Measurements from ENCODE around the gene CSTA. TPM values are rescaled to one million over a fixed set of nuclear protein-coding genes. Genes with fewer than 3 reads are reported as not detected.

CSTA gene
- total and polyA plus RNA-seq, 2 of the 13 experiments (the other 11 are each of a cell fraction or from before 2014, with no cell fraction given): 3.9 to 11.0 TPM

DNA sequence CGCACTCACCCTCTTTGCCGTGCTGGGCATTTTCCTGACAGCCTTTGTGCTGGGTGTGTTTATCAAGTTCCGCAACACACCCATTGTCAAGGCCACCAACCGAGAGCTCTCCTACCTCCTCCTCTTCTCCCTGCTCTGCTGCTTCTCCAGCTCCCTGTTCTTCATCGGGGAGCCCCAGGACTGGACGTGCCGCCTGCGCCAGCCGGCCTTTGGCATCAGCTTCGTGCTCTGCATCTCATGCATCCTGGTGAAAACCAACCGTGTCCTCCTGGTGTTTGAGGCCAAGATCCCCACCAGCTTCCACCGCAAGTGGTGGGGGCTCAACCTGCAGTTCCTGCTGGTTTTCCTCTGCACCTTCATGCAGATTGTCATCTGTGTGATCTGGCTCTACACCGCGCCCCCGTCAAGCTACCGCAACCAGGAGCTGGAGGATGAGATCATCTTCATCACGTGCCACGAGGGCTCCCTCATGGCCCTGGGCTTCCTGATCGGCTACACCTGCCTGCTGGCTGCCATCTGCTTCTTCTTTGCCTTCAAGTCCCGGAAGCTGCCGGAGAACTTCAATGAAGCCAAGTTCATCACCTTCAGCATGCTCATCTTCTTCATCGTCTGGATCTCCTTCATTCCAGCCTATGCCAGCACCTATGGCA is 41.1 kb upstream of the CSTA start:
- Histone ChIP-seq H4K20me1 (ENCODE audit: insufficient read depth, low read length) (no peaks in the 10 kb centered on the region), H3K4me2 (ENCODE audit: low read depth, low read length) (no peak overlapping the region), H3K36me3 (replicated peaks in 1 of 2; ENCODE audit: control insufficient read depth in 1 of 2, insufficient read depth in 2 of 2, low read length in 2 of 2) (no peaks in the 10 kb centered on the region), H3K27me3 (ENCODE audit: control insufficient read depth in 1 of 2, insufficient read depth in 2 of 2, low read length in 2 of 2) (peaks cover 2 to 20% of the 10 kb centered on the region in 2 experiments; a peak in 2 of 5 replicates), H2AFZ (ENCODE audit: low read length) (no peak overlapping the region), H3K4me3 (replicated peaks in 1 of 3; ENCODE audit: insufficient read depth in 1 of 3, low read depth in 2 of 3, low read length in 3 of 3) (no peak overlapping the region), H3K4me1 (ENCODE audit: insufficient read depth, low read length) (no peaks in the 10 kb centered on the region), H3K9me3 (ENCODE audit: low read length) (no peaks in the 10 kb centered on the region), H3K79me2 (ENCODE audit: insufficient read depth, low read length) (no peaks in the 10 kb centered on the region), H3K9ac (ENCODE audit: insufficient read depth, low read depth, low read length) (no peak overlapping the region), H3K27ac (ENCODE audit: extremely low read length, insufficient read depth, low read length) (no peak overlapping the region)
- BruUV-seq (replicated peaks): no TSS peak
- 51% methylated on average over 18 of the region's 22 CpGs for WGBS (ENCODE audit: low lambda C conversion rate)
- FAIRE-seq: no peak
- TF ChIP-seq BORCS8-MEF2B (CRISPR knock-in tag; IDR thresholded peaks at IDR 0.05): no peak
- no peak for DNase-seq (ENCODE audit: low spot score)
- CTCF ChIA-PET (ENCODE audit: low intra/inter-chr PET ratio, low total read pairs): no interaction called here
- in situ Hi-C loops (cut with HindIII; ENCODE audit: extremely low pct_ligation_motif_present, low pct_unique_long_range_greater_than_20kb): no loop called here
- POLR2A ChIA-PET: no interaction called here
- ATAC-seq: no peak; the same call in 1 of the 3 replicates
- intact Hi-C loops (cut with micrococcal nuclease; ENCODE audit: unreplicated experiment): no loop called here

DNA sequence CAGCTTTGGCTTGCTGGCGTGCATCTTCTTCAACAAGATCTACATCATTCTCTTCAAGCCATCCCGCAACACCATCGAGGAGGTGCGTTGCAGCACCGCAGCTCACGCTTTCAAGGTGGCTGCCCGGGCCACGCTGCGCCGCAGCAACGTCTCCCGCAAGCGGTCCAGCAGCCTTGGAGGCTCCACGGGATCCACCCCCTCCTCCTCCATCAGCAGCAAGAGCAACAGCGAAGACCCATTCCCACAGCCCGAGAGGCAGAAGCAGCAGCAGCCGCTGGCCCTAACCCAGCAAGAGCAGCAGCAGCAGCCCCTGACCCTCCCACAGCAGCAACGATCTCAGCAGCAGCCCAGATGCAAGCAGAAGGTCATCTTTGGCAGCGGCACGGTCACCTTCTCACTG is 40.6 kb upstream of the CSTA start:
- Histone ChIP-seq H2AFZ (ENCODE audit: low read length) (no peak overlapping the region), H3K4me2 (ENCODE audit: low read depth, low read length) (no peak overlapping the region; the same call in 1 of the 2 replicates), H3K9me3 (ENCODE audit: low read length) (no peaks in the 10 kb centered on the region), H3K9ac (ENCODE audit: insufficient read depth, low read depth, low read length) (no peak overlapping the region), H3K27me3 (ENCODE audit: control insufficient read depth in 1 of 2, insufficient read depth in 2 of 2, low read length in 2 of 2) (peaks cover 2 to 20% of the 10 kb centered on the region in 2 experiments; a peak in 2 of 5 replicates), H3K36me3 (replicated peaks in 1 of 2; ENCODE audit: control insufficient read depth in 1 of 2, insufficient read depth in 2 of 2, low read length in 2 of 2) (no peaks in the 10 kb centered on the region), H3K79me2 (ENCODE audit: insufficient read depth, low read length) (no peaks in the 10 kb centered on the region), H4K20me1 (ENCODE audit: insufficient read depth, low read length) (no peaks in the 10 kb centered on the region), H3K27ac (ENCODE audit: extremely low read length, insufficient read depth, low read length) (no peak overlapping the region), H3K4me1 (ENCODE audit: insufficient read depth, low read length) (no peaks in the 10 kb centered on the region), H3K4me3 (replicated peaks in 1 of 3; ENCODE audit: insufficient read depth in 1 of 3, low read depth in 2 of 3, low read length in 3 of 3) (no peak overlapping the region; a peak in 1 of 6 replicates)
- no TSS peak for BruUV-seq (replicated peaks)
- POLR2A ChIA-PET: no interaction called here
- 85% methylated on average over 14 of the region's 20 CpGs for WGBS (ENCODE audit: low lambda C conversion rate)
- TF ChIP-seq ZNF550 (CRISPR knock-in tag; IDR thresholded peaks at IDR 0.05; ENCODE audit: borderline replicate concordance) (no peak), MTF1 (CRISPR knock-in tag; IDR thresholded peaks at IDR 0.05) (no peak), ZFP36L2 (CRISPR knock-in tag; IDR thresholded peaks at IDR 0.05) (no peak), ZNF780A (CRISPR knock-in tag; IDR thresholded peaks at IDR 0.05) (no peak), SNAI1 (CRISPR knock-in tag; IDR thresholded peaks at IDR 0.05; ENCODE audit: borderline replicate concordance) (no peak), ZNF557 (CRISPR knock-in tag; IDR thresholded peaks at IDR 0.05) (no peak), ZNF17 (CRISPR knock-in tag; IDR thresholded peaks at IDR 0.05) (no peak), FOSL1 (CRISPR knock-in tag; IDR thresholded peaks at IDR 0.05; ENCODE audit: borderline replicate concordance) (no peak), NR2F1 (CRISPR knock-in tag; IDR thresholded peaks at IDR 0.05) (no peak), NCOA1 (CRISPR knock-in tag; IDR thresholded peaks at IDR 0.05) (no peak), ZNF205 (CRISPR knock-in tag; IDR thresholded peaks at IDR 0.05) (no peak)
- TF ChIP-seq, protein P1, sequence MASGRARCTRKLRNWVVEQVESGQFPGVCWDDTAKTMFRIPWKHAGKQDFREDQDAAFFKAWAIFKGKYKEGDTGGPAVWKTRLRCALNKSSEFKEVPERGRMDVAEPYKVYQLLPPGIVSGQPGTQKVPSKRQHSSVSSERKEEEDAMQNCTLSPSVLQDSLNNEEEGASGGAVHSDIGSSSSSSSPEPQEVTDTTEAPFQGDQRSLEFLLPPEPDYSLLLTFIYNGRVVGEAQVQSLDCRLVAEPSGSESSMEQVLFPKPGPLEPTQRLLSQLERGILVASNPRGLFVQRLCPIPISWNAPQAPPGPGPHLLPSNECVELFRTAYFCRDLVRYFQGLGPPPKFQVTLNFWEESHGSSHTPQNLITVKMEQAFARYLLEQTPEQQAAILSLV (CRISPR knock-in tag; IDR thresholded peaks at IDR 0.05; ENCODE audit: borderline replicate concordance): no peak
- intact Hi-C loops (cut with micrococcal nuclease; ENCODE audit: unreplicated experiment) (no loop called here), in situ Hi-C loops (cut with HindIII; ENCODE audit: extremely low pct_ligation_motif_present, low pct_unique_long_range_greater_than_20kb) (no loop called here)
- no peak for DNase-seq (ENCODE audit: low spot score)
- CTCF ChIA-PET (ENCODE audit: low intra/inter-chr PET ratio, low total read pairs): no interaction called here
- no peak for ATAC-seq
- FAIRE-seq: no peak

All from HepG2 (cell line).